COLO829 (cell line): ENCODE results near the gene STPG3.
A peak's percentile ranks its signal among the peaks of the same experiment; 100 is the strongest.

Source experiments
- DNase-seq: peaks from one replicate; pipeline ENCODE4 v3.0.0; 2012; ENCODE audit warnings: low spot score

The STPG3 gene

DNA sequence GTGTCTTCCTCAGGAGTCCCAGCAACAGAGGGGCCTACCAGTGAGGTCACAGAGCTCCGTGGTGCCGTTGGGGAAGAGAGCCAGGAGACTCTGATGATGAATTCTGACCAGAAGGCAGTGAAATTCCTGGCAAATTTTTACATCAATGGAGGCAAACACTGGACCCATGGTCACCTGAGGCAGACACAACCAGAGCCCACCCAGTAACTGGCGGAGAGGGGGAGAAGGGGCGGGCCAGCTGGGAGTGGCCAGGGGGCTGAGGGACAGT, at the start of gene STPG3:
STPG3 (plus strand) TSS at position 93 of the 268 bp plus-strand sequence; CDS start at position 94, 1 bp downstream.
- DNase-seq, result no peak

GRCh38 chr9:137202966-137203365, 48.1 kb upstream of the STPG3 start:
- no peak for DNase-seq

GRCh38 chr9:137204731-137205125, 46.4 kb upstream of the STPG3 start:
- no peak for DNase-seq

GRCh38 chr9:137205126-137206069, 45.7 kb upstream of the STPG3 start, which contains the start of the genes NDOR1 and TMEM203:
Gene NDOR1, plus strand, starts transcription at chr9:137205700. Its CDS starts 78 bp downstream, at chr9:137205778.
Gene TMEM203, minus strand, starts transcription at chr9:137205648. Its CDS starts 234 bp downstream, at chr9:137205414.
- DNase-seq, result peak; percentile 95

DNA sequence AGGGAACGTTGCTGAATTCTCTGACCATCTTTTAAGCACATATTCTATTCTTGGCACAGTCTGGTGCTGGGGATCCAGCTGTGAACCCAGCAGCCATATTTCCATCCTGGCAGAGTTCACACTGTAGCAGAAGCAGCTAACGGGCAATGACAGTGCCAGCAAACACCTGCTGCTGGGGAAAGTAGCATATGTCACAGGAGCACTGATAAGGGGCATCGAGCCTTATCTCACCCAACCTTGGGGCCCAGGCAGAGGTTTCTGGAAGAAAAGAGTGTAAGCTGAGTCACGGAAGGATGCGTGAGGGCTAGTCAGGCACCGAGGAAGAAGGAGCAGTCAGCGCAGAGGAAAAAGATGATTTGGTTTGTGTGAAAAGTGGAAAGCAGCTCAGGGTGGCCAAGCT, 44.5 kb upstream of the STPG3 start:
- DNase-seq, result no peak

- DNase-seq, result no peak
Measured at GRCh38 chr9:137211532-137211931, 39.6 kb upstream of the STPG3 start.

- DNase-seq, result no peak
Measured at GRCh38 chr9:137212520-137212919, 38.6 kb upstream of the STPG3 start.

DNA sequence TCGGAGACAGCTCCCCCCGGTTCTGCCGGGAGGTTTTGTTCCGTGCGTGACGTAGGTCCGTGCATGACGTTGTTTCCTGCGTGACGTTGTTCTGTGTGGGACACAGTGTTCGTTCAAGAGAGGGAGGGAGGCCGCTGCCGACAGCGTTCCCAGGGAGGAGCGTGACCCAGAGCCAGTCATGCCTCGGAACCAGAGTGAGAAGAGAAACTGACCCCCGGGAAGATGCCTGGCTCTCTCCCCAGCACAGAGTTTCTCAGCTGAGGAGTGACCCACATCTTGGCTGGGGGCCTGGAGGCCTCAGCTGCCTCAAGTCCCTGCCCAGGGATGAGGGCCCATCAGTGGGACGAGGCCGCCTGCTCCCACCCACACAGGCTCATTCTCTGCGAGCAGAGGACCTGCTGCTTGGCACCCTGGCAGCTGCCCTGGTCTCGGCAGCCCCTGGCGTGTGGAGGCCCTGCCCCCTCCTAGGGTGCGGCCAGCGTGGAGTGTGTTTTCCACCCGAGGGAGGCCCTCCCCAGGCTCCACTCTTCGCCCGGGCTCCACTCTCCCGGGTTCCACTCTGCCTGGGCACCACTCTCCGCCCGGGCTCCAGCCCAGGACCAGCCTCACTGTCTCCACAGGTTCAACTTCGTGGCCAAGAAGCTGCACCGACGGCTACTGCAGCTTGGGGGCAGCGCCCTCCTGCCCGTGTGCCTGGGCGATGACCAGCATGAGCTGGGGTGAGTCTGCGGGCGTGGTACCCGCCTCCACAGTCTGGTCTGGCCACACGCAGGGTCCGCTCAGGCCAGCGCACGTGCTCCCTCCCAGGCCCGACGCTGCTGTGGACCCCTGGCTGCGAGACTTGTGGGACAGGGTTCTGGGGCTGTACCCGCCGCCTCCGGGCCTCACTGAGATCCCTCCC, 37.7 kb upstream of the STPG3 start:
- no peak for DNase-seq

DNA sequence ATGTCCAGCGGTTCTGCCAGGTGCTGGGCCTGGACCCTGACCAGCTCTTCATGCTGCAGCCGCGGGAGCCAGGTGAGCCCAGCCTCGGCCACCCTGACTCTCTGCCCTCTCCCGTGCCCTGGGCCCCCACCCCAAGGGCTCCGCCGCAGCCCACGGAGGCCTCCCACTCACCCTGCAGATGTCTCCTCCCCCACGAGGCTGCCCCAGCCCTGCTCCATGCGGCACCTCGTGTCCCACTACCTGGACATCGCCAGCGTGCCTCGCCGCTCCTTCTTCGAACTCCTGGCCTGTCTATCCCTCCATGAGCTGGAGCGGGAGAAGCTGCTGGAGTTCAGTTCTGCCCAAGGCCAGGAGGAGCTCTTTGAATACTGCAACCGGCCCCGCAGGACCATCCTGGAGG, 36.5 kb upstream of the STPG3 start:
- no peak for DNase-seq

- DNase-seq, result no peak
Measured at GRCh38 chr9:137215196-137215986, 35.7 kb upstream of the STPG3 start.

GRCh38 chr9:137216188-137216965, 34.7 kb upstream of the STPG3 start:
- no peak for DNase-seq

GRCh38 chr9:137217276-137218211, 33.5 kb upstream of the STPG3 start:
- DNase-seq, result peak; percentile 94

DNA sequence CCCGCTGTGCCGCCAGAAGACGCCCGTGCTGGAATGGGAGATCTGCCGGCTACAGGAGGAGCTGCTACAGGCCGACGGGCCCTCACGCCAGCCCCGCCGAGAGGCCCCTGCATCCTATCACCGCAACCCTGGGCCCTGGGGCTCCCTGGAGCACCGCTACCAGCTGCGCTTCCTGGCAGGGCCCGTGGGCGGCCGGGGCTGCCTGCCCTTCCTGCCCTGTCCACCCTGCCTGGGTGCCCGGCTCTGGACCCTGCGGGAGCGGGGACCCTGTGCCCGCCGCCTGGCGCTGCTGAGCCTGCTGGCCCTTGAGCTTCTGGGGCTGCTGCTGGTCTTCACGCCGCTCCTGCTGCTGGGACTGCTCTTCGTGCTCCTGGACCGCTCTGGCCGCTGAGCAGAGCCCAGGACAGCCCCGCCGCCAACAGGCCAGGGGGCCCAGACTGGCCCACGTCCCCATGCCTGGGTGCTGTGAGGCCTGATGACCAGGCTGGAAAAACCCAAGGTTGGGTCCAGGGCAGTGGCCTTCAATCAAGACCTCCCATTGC, 32.8 kb upstream of the STPG3 start:
- DNase-seq, result no peak

GRCh38 chr9:137218754-137219271, 32.3 kb upstream of the STPG3 start:
- peak; percentile 89 for DNase-seq

DNA sequence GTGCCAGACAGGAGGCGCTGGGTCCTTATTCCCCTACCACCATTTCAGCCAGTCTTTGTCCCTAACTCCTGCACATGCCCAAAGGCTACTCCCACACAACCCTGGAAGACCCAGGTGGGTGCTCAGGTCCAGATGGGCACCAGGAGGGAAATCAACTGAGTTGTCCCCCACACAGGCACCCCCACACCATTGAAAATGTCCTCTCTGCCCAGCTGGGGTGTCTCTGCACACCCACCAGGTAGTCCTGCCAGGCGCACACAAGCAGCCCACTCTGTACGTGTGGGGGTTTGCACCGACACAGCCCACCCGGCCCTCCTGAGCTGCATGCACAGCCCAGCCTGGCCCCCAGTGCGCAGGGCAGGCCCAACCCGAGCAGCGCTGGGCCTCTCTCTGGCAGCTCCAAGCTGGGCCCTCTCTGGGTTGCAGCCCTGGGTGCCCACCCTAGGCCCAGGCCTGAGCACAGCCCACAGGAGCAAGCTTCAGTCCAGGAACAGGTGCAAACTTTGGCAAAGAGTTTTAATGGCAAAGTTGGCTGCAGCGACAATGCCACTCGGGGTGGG, 31.2 kb upstream of the STPG3 start:
- no peak for DNase-seq

- DNase-seq, result no peak
Measured at GRCh38 chr9:137220317-137221094, 30.6 kb upstream of the STPG3 start.

DNA sequence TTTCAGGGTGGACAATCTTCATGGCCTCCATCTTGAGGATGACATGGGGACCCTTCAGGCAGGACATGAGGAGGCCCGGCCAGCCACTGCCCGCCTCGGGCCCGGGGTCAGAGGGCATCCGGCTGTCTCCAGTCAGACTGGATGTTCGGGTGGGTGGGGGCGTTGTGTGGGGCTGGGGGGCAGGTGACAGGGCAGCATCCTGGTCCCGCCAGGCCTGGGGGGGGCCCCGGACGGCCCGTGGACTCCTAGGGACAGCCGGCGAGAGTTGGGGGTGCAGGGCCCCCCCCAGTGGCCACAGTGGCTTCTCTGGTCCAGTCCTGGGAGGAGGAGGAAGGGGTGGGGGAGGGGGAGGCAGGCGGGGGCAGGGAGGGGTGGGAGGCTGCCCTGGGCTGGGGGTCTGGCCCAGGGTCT, 30.0 kb upstream of the STPG3 start:
- DNase-seq, result no peak

GRCh38 chr9:137221506-137222111, 29.5 kb upstream of the STPG3 start:
- no peak for DNase-seq
